ENCODE data around the gene HEMGN.

GRCh38 chr9:97984188-97985057 lies 46.5 kb upstream of the HEMGN start:
- TF ChIP-seq, protein P1, sequence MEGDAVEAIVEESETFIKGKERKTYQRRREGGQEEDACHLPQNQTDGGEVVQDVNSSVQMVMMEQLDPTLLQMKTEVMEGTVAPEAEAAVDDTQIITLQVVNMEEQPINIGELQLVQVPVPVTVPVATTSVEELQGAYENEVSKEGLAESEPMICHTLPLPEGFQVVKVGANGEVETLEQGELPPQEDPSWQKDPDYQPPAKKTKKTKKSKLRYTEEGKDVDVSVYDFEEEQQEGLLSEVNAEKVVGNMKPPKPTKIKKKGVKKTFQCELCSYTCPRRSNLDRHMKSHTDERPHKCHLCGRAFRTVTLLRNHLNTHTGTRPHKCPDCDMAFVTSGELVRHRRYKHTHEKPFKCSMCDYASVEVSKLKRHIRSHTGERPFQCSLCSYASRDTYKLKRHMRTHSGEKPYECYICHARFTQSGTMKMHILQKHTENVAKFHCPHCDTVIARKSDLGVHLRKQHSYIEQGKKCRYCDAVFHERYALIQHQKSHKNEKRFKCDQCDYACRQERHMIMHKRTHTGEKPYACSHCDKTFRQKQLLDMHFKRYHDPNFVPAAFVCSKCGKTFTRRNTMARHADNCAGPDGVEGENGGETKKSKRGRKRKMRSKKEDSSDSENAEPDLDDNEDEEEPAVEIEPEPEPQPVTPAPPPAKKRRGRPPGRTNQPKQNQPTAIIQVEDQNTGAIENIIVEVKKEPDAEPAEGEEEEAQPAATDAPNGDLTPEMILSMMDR (IDR thresholded peaks at IDR 0.05; ENCODE audit: poor library complexity, severe bottlenecking) = peak; percentile 2
- TF ChIP-seq SMC3 (conservative IDR thresholded peaks at IDR 0.05; ENCODE audit: poor library complexity) (no peak), EP300 (conservative IDR thresholded peaks at IDR 0.05; ENCODE audit: poor library complexity, severe bottlenecking) (no peak), MXI1 (conservative IDR thresholded peaks at IDR 0.05; ENCODE audit: poor library complexity, severe bottlenecking) (no peak), TAF1 (IDR thresholded peaks at IDR 0.05; ENCODE audit: low read depth) (no peak), EZH2 (IDR thresholded peaks at IDR 0.05; ENCODE audit: borderline replicate concordance, insufficient read depth, low read length, poor library complexity, severe bottlenecking) (no peak)
